ENCODE results near the gene GREB1.

GRCh38 chr2:11646530-11646929, 112.7 kb downstream of the GREB1 start:
- no peak for TF ChIP-seq POLR2A (IDR thresholded peaks at IDR 0.05)
- no peak for TF ChIP-seq EP300 (IDR thresholded peaks at IDR 0.05)
- TF ChIP-seq, protein P1, sequence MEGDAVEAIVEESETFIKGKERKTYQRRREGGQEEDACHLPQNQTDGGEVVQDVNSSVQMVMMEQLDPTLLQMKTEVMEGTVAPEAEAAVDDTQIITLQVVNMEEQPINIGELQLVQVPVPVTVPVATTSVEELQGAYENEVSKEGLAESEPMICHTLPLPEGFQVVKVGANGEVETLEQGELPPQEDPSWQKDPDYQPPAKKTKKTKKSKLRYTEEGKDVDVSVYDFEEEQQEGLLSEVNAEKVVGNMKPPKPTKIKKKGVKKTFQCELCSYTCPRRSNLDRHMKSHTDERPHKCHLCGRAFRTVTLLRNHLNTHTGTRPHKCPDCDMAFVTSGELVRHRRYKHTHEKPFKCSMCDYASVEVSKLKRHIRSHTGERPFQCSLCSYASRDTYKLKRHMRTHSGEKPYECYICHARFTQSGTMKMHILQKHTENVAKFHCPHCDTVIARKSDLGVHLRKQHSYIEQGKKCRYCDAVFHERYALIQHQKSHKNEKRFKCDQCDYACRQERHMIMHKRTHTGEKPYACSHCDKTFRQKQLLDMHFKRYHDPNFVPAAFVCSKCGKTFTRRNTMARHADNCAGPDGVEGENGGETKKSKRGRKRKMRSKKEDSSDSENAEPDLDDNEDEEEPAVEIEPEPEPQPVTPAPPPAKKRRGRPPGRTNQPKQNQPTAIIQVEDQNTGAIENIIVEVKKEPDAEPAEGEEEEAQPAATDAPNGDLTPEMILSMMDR (IDR thresholded peaks at IDR 0.05), result no peak

Data from ovary (tissue), 3 donors.